Osteocyte (in vitro differentiated cells): ENCODE measurements around the gene ZNF525. TPM values are rescaled to one million over a fixed set of nuclear protein-coding genes. Genes with fewer than 3 reads are reported as not detected.

ENCODE experiments used
- DNase-seq: peaks from one replicate; pipeline ENCODE4 v3.0.0; 2021; ENCODE audit warnings: mixed read lengths; ENCODE audit not compliant: unreplicated experiment; ENCODE audit errors: extremely low spot score
- H3K27ac Mint-ChIP-seq: one replicate; pipeline ENCODE4 v1.8.0; 2021; ENCODE audit warnings: mild to moderate bottlenecking, mixed read lengths; ENCODE audit not compliant: unreplicated experiment
- H3K27me3 Mint-ChIP-seq: one replicate; pipeline ENCODE4 v1.8.0; 2021; ENCODE audit warnings: mixed read lengths; ENCODE audit not compliant: unreplicated experiment
- H3K36me3 Mint-ChIP-seq: one replicate; pipeline ENCODE4 v1.8.0; 2021; ENCODE audit warnings: mixed read lengths; ENCODE audit not compliant: unreplicated experiment
- H3K4me1 Mint-ChIP-seq: one replicate; pipeline ENCODE4 v1.8.0; 2021; ENCODE audit warnings: mixed read lengths; ENCODE audit not compliant: unreplicated experiment
- H3K4me3 Mint-ChIP-seq: one replicate; pipeline ENCODE4 v1.8.0; 2021; ENCODE audit warnings: mild to moderate bottlenecking, moderate library complexity, mixed read lengths; ENCODE audit not compliant: unreplicated experiment
- H3K9me3 Mint-ChIP-seq: one replicate; pipeline ENCODE4 v1.8.0; 2021; ENCODE audit warnings: mixed read lengths; ENCODE audit not compliant: unreplicated experiment
- CTCF ChIP-seq: fragments of 200-600 bp; sonication (generic); IDR thresholded peaks from 2 replicates; pipeline ENCODE4 v1.5.0; 2021; ENCODE audit warnings: antibody characterized with exemption, mild to moderate bottlenecking, moderate library complexity
- total RNA-seq: library from RNA; stranded (reverse); gene quantifications from 2 replicates; pipeline ENCODE4 v1.2.1, GENCODE V29; 2021

ZNF525 gene
- total RNA-seq, 1 donor from 2014 or later, result 7.6 TPM

- Mint-ChIP-seq H3K4me1 (no peaks in the 10 kb centered on the region), H3K9me3 (peaks cover 43% of the 10 kb centered on the region), H3K36me3 (peaks cover 28% of the 10 kb centered on the region), H3K27ac (no peak overlapping the region), H3K27me3 (no peaks in the 10 kb centered on the region), H3K4me3 (no peak overlapping the region)
- TF ChIP-seq CTCF, result no peak
- DNase-seq, result no peak
Observed at GRCh38 chr19:53388168-53388567, 22.7 kb downstream of the ZNF525 start.

DNA sequence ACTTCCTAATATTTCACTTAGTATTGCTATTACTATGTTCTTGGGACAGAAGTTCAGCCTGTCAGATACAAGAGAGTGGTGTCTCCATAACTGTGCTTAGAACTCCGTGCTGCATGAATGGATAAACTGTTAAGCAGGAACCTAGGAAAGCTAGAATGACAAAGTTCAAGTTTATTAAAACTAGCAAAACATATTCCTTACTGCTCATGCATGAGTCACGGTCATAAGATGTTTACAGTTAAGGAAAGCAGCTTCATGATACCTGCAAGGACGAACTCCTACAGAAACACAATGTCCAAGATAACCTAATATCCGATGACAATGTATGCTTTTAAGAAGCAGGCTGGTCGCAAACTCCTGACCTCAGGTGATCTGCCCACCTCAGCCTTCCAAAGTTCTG, 23.4 kb downstream of the ZNF525 start:
- DNase-seq, result no peak
- TF ChIP-seq CTCF, result no peak
- Mint-ChIP-seq H3K4me1 (peaks cover 2% of the 10 kb centered on the region), H3K4me3 (no peak overlapping the region), H3K36me3 (peaks cover 27% of the 10 kb centered on the region), H3K27ac (no peak overlapping the region), H3K9me3 (peaks cover 39% of the 10 kb centered on the region), H3K27me3 (no peaks in the 10 kb centered on the region)

DNA sequence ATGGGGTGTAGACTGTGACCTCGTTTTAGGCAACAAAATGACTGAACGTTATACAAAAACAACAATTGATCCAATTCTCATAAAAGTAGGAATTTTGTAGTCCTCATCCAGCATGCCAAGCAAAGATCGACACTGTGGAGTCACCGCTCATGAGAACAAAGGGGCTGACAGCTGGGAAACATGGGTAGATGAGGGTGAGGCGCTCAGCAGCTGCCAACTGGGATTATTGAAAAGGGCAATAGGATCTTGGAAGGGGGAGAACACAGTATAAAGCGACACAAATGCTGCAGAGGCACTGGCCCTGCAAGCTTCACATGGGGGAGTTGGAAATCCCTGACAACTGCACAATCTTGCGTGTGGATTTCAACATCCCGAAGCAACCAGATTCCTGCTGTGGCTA, 24.1 kb downstream of the ZNF525 start:
- Mint-ChIP-seq H3K4me3 (no peak overlapping the region), H3K9me3 (peaks cover 38% of the 10 kb centered on the region), H3K36me3 (peaks cover 26% of the 10 kb centered on the region), H3K27ac (no peak overlapping the region), H3K27me3 (no peaks in the 10 kb centered on the region), H3K4me1 (peaks cover 8% of the 10 kb centered on the region)
- no peak for DNase-seq
- no peak for TF ChIP-seq CTCF

DNA sequence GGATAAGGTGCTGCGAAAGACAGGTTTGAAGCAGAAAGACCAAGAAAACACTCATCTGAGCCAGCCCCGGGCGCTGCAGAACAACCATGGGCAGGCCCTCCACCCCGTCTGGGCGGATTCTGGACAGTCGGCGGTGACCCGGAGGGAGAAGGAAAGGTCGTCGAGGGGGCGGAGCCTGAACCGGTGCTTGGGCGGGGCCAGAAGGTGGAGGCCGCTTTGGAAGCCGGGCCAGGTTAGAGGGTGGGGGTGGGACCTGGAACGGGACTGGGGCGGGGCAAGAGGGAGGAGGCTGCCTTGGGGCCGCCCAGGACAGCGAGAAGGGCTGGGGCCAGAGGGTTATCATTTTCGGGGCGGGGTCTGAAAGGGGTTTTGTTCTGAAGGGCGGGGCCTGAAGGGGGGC, 24.5 kb downstream of the ZNF525 start:
- Mint-ChIP-seq H3K36me3 (peaks cover 22% of the 10 kb centered on the region), H3K27me3 (no peaks in the 10 kb centered on the region), H3K4me3 (no peak overlapping the region), H3K27ac (no peak overlapping the region), H3K4me1 (peaks cover 11% of the 10 kb centered on the region), H3K9me3 (peaks cover 33% of the 10 kb centered on the region)
- DNase-seq, result no peak
- TF ChIP-seq CTCF, result no peak

DNA sequence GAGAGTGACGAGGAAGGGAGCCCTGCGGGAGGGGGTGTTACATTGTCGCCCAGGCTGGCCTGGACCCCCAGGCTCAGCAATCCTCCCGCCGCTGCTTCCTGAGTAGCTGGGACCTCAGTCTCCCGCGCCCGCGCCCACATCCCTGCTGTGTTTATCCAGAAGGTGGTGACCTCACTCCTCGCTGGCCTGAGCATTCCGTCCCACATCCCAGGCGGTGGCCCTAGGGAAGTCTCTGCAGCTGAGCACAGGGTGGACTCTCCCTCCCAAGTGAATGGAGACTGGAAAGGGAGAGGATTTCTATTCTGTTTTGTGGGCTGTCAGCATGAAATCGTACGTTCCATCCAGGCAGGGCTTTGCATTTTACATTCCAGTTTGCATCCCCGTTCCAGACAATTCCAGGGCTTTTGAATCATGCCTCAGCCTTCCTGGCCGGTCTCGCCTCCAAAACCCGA, 29.0 kb downstream of the ZNF525 start:
- Mint-ChIP-seq H3K27ac (peak overlapping the region; percentile 92), H3K36me3 (peaks cover 9% of the 10 kb centered on the region), H3K4me3 (peak overlapping the region; percentile 95), H3K9me3 (peaks cover 13% of the 10 kb centered on the region), H3K27me3 (no peaks in the 10 kb centered on the region), H3K4me1 (peaks cover 25% of the 10 kb centered on the region)
- no peak for TF ChIP-seq CTCF
- no peak for DNase-seq
